ENCODE measurements around the gene SLC16A10.
"Not testable (repeated sequence)": the region's sequence is repeated elsewhere in the genome, so short reads cannot be mapped to it uniquely, and the experiment has no call there.

The SLC16A10 gene

DNA sequence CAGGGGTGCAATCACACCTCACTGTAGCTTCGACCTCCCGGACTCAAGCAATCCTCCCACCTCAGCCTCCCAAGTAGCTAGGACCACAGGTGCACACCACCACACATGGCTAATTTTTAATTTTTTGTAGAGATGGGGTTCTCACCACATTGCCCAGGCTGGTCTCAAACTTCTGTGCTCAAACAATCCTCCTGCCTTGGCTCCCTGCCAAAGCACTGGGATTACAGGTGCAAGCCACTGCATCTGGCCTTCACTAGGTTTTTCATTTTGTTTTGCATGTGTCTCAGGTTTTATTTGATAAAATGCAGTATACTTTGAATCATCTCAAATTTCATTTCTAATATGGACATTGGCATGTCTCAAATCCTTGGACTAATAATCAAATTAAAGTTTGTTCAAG lies 98.7 kb downstream of the SLC16A10 start:
- H2AFZ ChIP-seq (ENCODE audit: low read length, unreplicated experiment) = no peak overlapping the region
- H3K4me1 ChIP-seq (ENCODE audit: control insufficient read depth, insufficient read depth, low read length, unreplicated experiment) = no peaks in the 10 kb centered on the region
- H3K27me3 ChIP-seq (ENCODE audit: insufficient read depth, low read length) = peaks cover 15% of the 10 kb centered on the region; the same call in 1 of the 2 replicates
- H3K4me3 ChIP-seq (ENCODE audit: low read depth, low read length) = no peak overlapping the region
- H3K36me3 ChIP-seq (ENCODE audit: insufficient read depth, low read length) = no peaks in the 10 kb centered on the region
- no peak overlapping the region for H3K27ac ChIP-seq (ENCODE audit: low read depth, low read length)
- no peaks in the 10 kb centered on the region for H3K79me2 ChIP-seq (ENCODE audit: control insufficient read depth, insufficient read depth, low read length, unreplicated experiment)

DNA sequence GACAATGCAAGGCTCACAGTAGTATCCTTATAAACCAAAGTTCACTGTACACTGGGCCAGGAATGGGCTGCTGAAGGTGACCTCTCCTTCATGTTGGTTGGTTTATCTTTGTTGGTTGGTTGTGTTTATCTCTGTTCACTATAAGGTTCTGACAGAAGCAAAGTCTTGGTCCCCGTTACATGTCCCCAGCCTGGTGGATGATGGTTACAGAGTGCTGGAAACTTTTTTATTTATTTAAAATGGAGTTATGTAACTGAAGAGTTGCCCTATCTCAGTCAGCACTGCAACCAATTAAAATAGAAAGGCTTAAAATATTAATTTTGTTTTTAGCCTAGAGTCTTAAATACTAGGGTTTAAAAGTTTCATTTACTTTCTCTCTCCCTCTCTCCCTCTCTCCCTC lies 100.6 kb downstream of the SLC16A10 start:
- Histone ChIP-seq H2AFZ (ENCODE audit: low read length, unreplicated experiment) (no peak overlapping the region), H3K79me2 (ENCODE audit: control insufficient read depth, insufficient read depth, low read length, unreplicated experiment) (no peaks in the 10 kb centered on the region), H3K27me3 (ENCODE audit: insufficient read depth, low read length) (peaks cover 15% of the 10 kb centered on the region; the same call in 1 of the 2 replicates), H3K27ac (ENCODE audit: low read depth, low read length) (no peak overlapping the region), H3K4me1 (ENCODE audit: control insufficient read depth, insufficient read depth, low read length, unreplicated experiment) (no peaks in the 10 kb centered on the region), H3K36me3 (ENCODE audit: insufficient read depth, low read length) (no peaks in the 10 kb centered on the region), H3K4me3 (ENCODE audit: low read depth, low read length) (no peak overlapping the region)

DNA sequence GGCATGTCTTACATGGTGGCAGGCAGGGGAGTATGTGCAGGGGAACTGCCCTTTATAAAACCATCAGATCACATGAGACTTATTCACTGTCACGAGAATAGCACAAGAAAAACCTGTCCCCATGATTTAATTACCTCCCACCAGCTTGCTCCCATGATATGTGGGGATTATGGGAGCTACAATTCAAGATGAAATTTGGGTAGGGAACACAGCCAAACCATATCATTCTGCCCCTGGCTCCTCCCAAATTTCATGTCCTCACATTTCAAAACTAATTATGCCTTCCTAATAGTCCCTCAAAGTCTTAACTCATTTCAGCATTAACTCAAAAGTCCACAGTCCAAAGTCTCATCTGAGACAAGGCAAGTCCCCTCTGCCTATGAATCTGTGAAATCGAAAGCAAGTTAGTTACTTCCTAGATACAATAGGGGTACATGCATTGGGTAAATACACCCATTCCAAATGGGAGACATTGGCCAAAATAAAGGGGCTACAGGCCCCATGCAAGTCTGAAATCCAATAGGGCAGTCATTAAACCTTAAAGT lies 102.4 kb downstream of the SLC16A10 start:
- H2AFZ ChIP-seq (ENCODE audit: low read length, unreplicated experiment); H3K27ac ChIP-seq (ENCODE audit: low read depth, low read length); H3K4me3 ChIP-seq (ENCODE audit: low read depth, low read length); H3K79me2 ChIP-seq (ENCODE audit: control insufficient read depth, insufficient read depth, low read length, unreplicated experiment); H3K36me3 ChIP-seq (ENCODE audit: insufficient read depth, low read length); H3K4me1 ChIP-seq (ENCODE audit: control insufficient read depth, insufficient read depth, low read length, unreplicated experiment): not testable (repeated sequence)
- peaks cover 15% of the 10 kb centered on the region; the same call in 1 of the 2 replicates for H3K27me3 ChIP-seq (ENCODE audit: insufficient read depth, low read length)

DNA sequence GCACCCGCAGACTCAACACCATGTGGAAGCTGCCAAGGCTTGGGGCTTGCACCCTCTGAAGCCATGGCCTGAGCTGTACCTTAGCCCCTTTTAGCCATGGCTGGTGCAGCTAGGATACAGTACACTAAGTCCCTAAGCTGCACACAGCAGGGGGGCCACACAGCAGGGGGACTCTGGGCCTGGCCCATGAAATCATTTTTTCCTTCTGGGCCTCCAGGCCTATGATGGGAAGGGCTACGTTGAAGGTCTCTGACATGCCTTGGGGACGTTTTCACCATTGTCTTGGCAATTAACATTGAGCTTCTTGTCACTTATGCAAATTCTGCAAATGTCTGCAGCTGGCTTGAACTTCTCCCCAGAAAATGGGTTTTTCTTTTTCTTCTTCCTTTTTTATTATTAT lies 103.3 kb downstream of the SLC16A10 start:
- no peak overlapping the region for H3K27ac ChIP-seq (ENCODE audit: low read depth, low read length)
- peaks cover 15% of the 10 kb centered on the region; the same call in 1 of the 2 replicates for H3K27me3 ChIP-seq (ENCODE audit: insufficient read depth, low read length)
- H3K4me1 ChIP-seq (ENCODE audit: control insufficient read depth, insufficient read depth, low read length, unreplicated experiment) = no peaks in the 10 kb centered on the region
- H3K4me3 ChIP-seq (ENCODE audit: low read depth, low read length) = no peak overlapping the region
- H3K36me3 ChIP-seq (ENCODE audit: insufficient read depth, low read length) = no peaks in the 10 kb centered on the region
- no peaks in the 10 kb centered on the region for H3K79me2 ChIP-seq (ENCODE audit: control insufficient read depth, insufficient read depth, low read length, unreplicated experiment)
- H2AFZ ChIP-seq (ENCODE audit: low read length, unreplicated experiment) = no peak overlapping the region

DNA sequence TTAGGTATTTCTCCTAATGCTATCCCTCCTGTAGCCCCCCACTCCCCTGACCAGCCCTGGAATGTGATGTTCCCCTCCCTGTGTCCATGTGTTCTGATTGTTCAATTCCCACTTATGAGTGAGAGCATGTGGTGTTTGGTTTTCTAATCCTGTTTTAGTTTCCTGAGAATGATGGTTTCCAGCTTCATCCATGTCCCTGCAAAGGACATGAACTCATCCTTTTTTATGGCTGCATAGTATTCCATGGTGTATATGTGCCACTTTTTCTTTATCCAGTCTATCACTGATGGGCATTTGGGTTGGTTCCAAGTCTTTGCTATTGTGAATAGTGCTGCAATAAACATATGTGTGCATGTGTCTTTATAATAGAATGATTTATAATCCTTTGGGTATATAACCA lies 103.8 kb downstream of the SLC16A10 start:
- H3K79me2 ChIP-seq (ENCODE audit: control insufficient read depth, insufficient read depth, low read length, unreplicated experiment); H3K4me3 ChIP-seq (ENCODE audit: low read depth, low read length); H2AFZ ChIP-seq (ENCODE audit: low read length, unreplicated experiment); H3K4me1 ChIP-seq (ENCODE audit: control insufficient read depth, insufficient read depth, low read length, unreplicated experiment); H3K36me3 ChIP-seq (ENCODE audit: insufficient read depth, low read length); H3K27ac ChIP-seq (ENCODE audit: low read depth, low read length): not testable (repeated sequence)
- peaks cover 15% of the 10 kb centered on the region; the same call in 1 of the 2 replicates for H3K27me3 ChIP-seq (ENCODE audit: insufficient read depth, low read length)

DNA sequence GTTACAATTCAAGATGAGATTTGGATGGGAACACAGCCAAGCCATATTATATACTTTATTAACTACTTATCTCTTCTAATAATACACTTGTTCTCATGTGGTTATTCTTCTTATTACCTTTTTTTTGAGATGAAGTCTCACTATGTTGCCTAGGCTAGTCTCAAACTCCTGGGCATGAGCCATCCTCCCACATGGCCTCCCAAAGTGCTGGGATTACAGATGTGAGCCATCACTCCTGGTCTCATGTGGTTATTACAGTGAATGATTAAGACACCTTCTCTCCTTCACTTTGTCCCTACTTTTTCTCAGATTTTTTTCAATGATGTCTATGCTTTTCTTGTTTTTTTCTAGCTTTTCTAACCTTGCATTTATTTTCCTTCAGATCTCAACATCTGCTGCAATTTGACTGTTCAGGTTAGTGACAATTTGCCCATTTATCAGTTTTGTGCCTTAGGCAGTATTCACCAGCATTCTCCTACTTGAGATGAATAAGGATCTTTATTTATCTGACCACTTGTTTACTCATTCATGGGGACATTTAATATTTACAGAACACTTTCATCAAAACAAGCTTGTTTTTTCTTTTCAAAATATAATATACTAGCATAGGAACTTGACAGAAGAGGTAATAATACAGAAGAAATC lies 105.7 kb downstream of the SLC16A10 start:
- Histone ChIP-seq H3K27me3 (ENCODE audit: insufficient read depth, low read length) (0 out of 2 replicates have a peak, but pooled peaks cover 3% of the 10 kb centered on the region), H3K79me2 (ENCODE audit: control insufficient read depth, insufficient read depth, low read length, unreplicated experiment) (no peaks in the 10 kb centered on the region), H2AFZ (ENCODE audit: low read length, unreplicated experiment) (no peak overlapping the region), H3K36me3 (ENCODE audit: insufficient read depth, low read length) (no peaks in the 10 kb centered on the region), H3K4me1 (ENCODE audit: control insufficient read depth, insufficient read depth, low read length, unreplicated experiment) (no peaks in the 10 kb centered on the region), H3K27ac (ENCODE audit: low read depth, low read length) (no peak overlapping the region), H3K4me3 (ENCODE audit: low read depth, low read length) (no peak overlapping the region)

DNA sequence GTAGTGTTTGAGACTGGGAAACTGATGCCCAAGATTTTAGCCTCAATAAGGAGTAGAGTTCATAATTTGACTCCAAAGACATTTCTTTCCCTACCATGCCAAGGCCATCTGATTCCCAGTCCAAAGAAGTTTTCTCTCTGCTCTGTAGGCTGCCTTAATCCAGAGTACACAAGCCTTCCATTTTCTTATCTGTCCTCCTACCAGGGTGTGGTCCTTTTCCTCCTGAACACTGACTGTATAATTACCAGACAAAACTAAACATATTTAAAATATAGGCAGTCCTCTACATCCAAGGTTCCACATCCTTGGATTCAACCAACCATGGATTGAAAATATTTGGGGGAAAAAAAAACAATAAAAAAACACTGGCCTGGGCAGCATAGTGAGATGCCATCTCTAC lies 108.4 kb downstream of the SLC16A10 start:
- Histone ChIP-seq H3K27ac (ENCODE audit: low read depth, low read length) (no peak overlapping the region), H3K36me3 (ENCODE audit: insufficient read depth, low read length) (no peaks in the 10 kb centered on the region), H3K79me2 (ENCODE audit: control insufficient read depth, insufficient read depth, low read length, unreplicated experiment) (no peaks in the 10 kb centered on the region), H3K27me3 (ENCODE audit: insufficient read depth, low read length) (no peaks in the 10 kb centered on the region), H2AFZ (ENCODE audit: low read length, unreplicated experiment) (no peak overlapping the region), H3K4me3 (ENCODE audit: low read depth, low read length) (no peak overlapping the region), H3K4me1 (ENCODE audit: control insufficient read depth, insufficient read depth, low read length, unreplicated experiment) (no peaks in the 10 kb centered on the region)

DNA sequence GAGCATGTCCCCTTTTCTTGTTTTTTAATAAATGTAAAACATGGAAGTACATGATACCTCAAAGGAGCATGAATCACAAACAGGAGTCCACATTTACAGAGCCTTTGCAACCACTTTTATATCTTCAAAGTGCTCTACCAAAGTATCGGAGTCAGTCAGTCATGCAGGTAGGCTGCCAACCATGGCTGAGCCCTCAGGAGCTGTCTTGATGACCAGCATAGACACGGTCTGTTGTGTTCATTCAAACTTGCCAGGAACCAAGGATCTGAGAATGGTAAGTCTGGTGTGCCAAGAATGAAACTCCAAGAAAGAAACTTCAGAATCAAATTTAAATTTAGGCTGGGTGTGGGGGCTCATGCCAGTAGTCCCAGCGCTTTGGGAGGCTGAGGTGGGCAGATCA lies 111.5 kb downstream of the SLC16A10 start:
- H3K36me3 ChIP-seq (ENCODE audit: insufficient read depth, low read length) = no peaks in the 10 kb centered on the region
- H3K27ac ChIP-seq (ENCODE audit: low read depth, low read length) = no peak overlapping the region
- no peaks in the 10 kb centered on the region for H3K79me2 ChIP-seq (ENCODE audit: control insufficient read depth, insufficient read depth, low read length, unreplicated experiment)
- no peaks in the 10 kb centered on the region for H3K4me1 ChIP-seq (ENCODE audit: control insufficient read depth, insufficient read depth, low read length, unreplicated experiment)
- no peak overlapping the region for H3K4me3 ChIP-seq (ENCODE audit: low read depth, low read length)
- H3K27me3 ChIP-seq (ENCODE audit: insufficient read depth, low read length) = no peaks in the 10 kb centered on the region
- H2AFZ ChIP-seq (ENCODE audit: low read length, unreplicated experiment) = no peak overlapping the region

DNA sequence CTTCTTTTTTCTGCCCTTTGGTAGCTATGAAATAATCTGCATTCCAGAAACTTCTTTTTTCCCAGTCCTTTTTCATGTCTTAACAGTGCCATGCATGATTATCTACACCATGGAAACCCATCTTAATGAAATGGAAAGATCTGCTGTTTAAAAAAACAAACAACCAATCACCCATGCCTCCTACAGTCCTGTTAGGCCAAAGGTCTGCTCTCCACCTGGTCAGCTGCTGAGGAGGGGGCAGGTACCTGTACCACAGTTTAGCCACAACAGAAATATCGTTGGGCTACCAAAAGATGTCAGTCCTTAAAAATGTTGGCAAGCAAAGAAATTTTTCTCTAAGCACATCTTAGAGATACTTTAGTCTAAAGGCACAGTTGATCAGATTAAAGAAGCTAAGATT lies 112.6 kb downstream of the SLC16A10 start:
- Histone ChIP-seq H3K4me3 (ENCODE audit: low read depth, low read length) (no peak overlapping the region), H3K79me2 (ENCODE audit: control insufficient read depth, insufficient read depth, low read length, unreplicated experiment) (no peaks in the 10 kb centered on the region), H3K4me1 (ENCODE audit: control insufficient read depth, insufficient read depth, low read length, unreplicated experiment) (no peaks in the 10 kb centered on the region), H2AFZ (ENCODE audit: low read length, unreplicated experiment) (no peak overlapping the region), H3K27me3 (ENCODE audit: insufficient read depth, low read length) (no peaks in the 10 kb centered on the region), H3K36me3 (ENCODE audit: insufficient read depth, low read length) (no peaks in the 10 kb centered on the region), H3K27ac (ENCODE audit: low read depth, low read length) (no peak overlapping the region)

DNA sequence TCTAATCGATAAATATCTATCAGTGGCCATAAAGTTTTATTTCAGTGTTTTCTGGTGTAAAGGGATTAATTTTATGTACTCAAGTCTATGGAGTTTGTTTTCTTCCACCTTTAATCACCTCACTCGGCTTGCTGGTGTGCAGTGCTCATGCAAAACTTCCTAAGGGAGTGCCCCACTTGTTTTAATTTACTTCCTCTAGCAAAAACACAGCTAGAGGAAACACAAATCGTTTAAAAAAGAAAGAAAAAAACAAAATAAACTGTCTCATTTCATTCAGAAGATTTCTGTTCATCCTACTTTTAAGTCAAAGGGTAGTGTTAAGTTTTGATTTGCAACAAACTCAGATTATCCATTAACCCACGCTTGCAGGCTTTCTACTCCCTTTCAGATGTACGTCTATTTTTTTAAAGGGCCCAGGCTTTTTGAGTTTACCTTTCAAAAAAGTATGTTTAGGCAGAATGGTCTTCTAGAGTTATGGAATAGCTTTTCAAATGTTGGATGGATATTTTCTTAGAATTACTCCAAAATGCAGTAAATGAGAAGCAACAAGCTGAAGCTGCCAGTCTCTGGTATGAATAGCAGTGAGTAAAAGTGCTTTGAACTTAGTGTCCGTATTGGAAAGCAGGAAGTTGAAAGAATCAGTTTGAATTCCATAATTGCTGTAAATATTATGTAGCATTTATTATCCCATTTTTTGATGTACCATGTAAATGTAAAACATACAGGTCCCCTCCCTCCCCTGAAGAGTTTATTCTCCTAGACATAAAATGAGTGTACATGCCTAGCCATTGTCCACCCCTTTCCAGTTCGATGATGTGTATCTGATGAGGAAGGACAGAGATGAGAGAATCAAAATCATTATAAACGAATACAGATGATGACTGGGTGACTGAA lies 113.3 kb downstream of the SLC16A10 start:
- H3K27ac ChIP-seq (ENCODE audit: low read depth, low read length) = no peak overlapping the region
- H3K4me3 ChIP-seq (ENCODE audit: low read depth, low read length) = no peak overlapping the region
- no peaks in the 10 kb centered on the region for H3K79me2 ChIP-seq (ENCODE audit: control insufficient read depth, insufficient read depth, low read length, unreplicated experiment)
- H3K36me3 ChIP-seq (ENCODE audit: insufficient read depth, low read length) = no peaks in the 10 kb centered on the region
- no peaks in the 10 kb centered on the region for H3K4me1 ChIP-seq (ENCODE audit: control insufficient read depth, insufficient read depth, low read length, unreplicated experiment)
- H3K27me3 ChIP-seq (ENCODE audit: insufficient read depth, low read length) = no peaks in the 10 kb centered on the region
- no peak overlapping the region for H2AFZ ChIP-seq (ENCODE audit: low read length, unreplicated experiment)

DNA sequence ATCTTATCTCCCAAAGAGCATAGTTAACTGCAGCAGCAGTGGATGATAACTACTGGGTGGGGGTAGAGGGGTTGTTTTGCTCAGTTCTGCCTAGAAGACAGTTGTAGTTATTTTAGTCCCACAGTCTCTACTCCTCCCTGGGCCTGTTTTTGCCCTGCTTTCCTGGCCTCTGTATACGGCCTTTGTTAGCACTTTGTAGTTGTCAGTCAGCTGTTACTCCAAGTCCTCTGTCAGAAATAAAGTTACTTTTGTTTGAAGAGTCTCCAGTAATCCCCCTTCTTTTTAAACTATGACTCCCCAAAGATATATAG lies 113.9 kb downstream of the SLC16A10 start:
- Histone ChIP-seq H3K36me3 (ENCODE audit: insufficient read depth, low read length) (no peaks in the 10 kb centered on the region), H3K27ac (ENCODE audit: low read depth, low read length) (no peak overlapping the region), H3K27me3 (ENCODE audit: insufficient read depth, low read length) (no peaks in the 10 kb centered on the region), H2AFZ (ENCODE audit: low read length, unreplicated experiment) (no peak overlapping the region), H3K4me1 (ENCODE audit: control insufficient read depth, insufficient read depth, low read length, unreplicated experiment) (no peaks in the 10 kb centered on the region), H3K79me2 (ENCODE audit: control insufficient read depth, insufficient read depth, low read length, unreplicated experiment) (no peaks in the 10 kb centered on the region), H3K4me3 (ENCODE audit: low read depth, low read length) (no peak overlapping the region)

Measured in ACC112 (cell line).